CD4-positive, alpha-beta T cell treated with Interleukin-4 for 4 hours (primary cell): ENCODE measurements around the gene THSD7B.

Experiments
- DNase-seq: peaks from one replicate; pipeline ENCODE4 v3.0.0-alpha.2; 2020

Gene THSD7B

GRCh38 chr2:137167651-137168050, 402.3 kb downstream of the THSD7B start:
- no peak for DNase-seq

GRCh38 chr2:137168552-137168951, 403.2 kb downstream of the THSD7B start:
- no peak for DNase-seq

GRCh38 chr2:137172162-137172561, 406.8 kb downstream of the THSD7B start:
- DNase-seq, result no peak

- DNase-seq, result no peak
Observed at GRCh38 chr2:137173463-137173862, 408.1 kb downstream of the THSD7B start.

- no peak for DNase-seq
Observed at GRCh38 chr2:137175246-137175645, 409.9 kb downstream of the THSD7B start.

- DNase-seq, result no peak
Observed at GRCh38 chr2:137178951-137179377, 413.6 kb downstream of the THSD7B start.

- DNase-seq, result no peak
Observed at GRCh38 chr2:137179542-137179941, 414.2 kb downstream of the THSD7B start.

- no peak for DNase-seq
Observed at GRCh38 chr2:137180012-137180411, 414.7 kb downstream of the THSD7B start.

- DNase-seq, result no peak
Observed at GRCh38 chr2:137181370-137181769, 416.0 kb downstream of the THSD7B start.

GRCh38 chr2:137182071-137182470, 416.7 kb downstream of the THSD7B start:
- no peak for DNase-seq

GRCh38 chr2:137183206-137183898, 418.0 kb downstream of the THSD7B start:
- no peak for DNase-seq

- DNase-seq, result no peak
Observed at GRCh38 chr2:137185378-137186078, 420.2 kb downstream of the THSD7B start.

- DNase-seq, result no peak
Observed at GRCh38 chr2:137187216-137187615, 421.9 kb downstream of the THSD7B start.

- no peak for DNase-seq
Observed at GRCh38 chr2:137190411-137191195, 425.3 kb downstream of the THSD7B start.

GRCh38 chr2:137192366-137193310, 427.3 kb downstream of the THSD7B start:
- no peak for DNase-seq

GRCh38 chr2:137193401-137193800, 428.1 kb downstream of the THSD7B start:
- DNase-seq, result no peak

- no peak for DNase-seq
Observed at GRCh38 chr2:137194111-137194510, 428.8 kb downstream of the THSD7B start.

GRCh38 chr2:137199751-137200150, 434.4 kb downstream of the THSD7B start:
- no peak for DNase-seq

GRCh38 chr2:137202318-137202717, 437.0 kb downstream of the THSD7B start:
- DNase-seq, result no peak

- no peak for DNase-seq
Observed at GRCh38 chr2:137205324-137205723, 440.0 kb downstream of the THSD7B start.

- no peak for DNase-seq
Observed at GRCh38 chr2:137206069-137206468, 440.7 kb downstream of the THSD7B start.

GRCh38 chr2:137207030-137207429, 441.7 kb downstream of the THSD7B start:
- no peak for DNase-seq
